Measurements from ENCODE around the gene CORO2B.

GRCh38 chr15:68732451-68732850 lies 153.7 kb downstream of the CORO2B start:
- TF ChIP-seq, protein P1, sequence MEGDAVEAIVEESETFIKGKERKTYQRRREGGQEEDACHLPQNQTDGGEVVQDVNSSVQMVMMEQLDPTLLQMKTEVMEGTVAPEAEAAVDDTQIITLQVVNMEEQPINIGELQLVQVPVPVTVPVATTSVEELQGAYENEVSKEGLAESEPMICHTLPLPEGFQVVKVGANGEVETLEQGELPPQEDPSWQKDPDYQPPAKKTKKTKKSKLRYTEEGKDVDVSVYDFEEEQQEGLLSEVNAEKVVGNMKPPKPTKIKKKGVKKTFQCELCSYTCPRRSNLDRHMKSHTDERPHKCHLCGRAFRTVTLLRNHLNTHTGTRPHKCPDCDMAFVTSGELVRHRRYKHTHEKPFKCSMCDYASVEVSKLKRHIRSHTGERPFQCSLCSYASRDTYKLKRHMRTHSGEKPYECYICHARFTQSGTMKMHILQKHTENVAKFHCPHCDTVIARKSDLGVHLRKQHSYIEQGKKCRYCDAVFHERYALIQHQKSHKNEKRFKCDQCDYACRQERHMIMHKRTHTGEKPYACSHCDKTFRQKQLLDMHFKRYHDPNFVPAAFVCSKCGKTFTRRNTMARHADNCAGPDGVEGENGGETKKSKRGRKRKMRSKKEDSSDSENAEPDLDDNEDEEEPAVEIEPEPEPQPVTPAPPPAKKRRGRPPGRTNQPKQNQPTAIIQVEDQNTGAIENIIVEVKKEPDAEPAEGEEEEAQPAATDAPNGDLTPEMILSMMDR (IDR thresholded peaks at IDR 0.05) = no peak
- TF ChIP-seq POLR2A (IDR thresholded peaks at IDR 0.05) = no peak
